ENCODE results near the gene NTNG1. TPM values are rescaled to one million over a fixed set of nuclear protein-coding genes. Genes with fewer than 3 reads are reported as not detected.

Gene NTNG1
- total RNA-seq, 1 donor from 2014 or later, result 2.4 TPM

- FAIRE-seq (no peak), DNase-seq (ENCODE audit: low read depth) (no peak)
- H3K36me3 ChIP-seq (ENCODE audit: control insufficient read depth, insufficient read depth, low read length), result no peaks in the 10 kb centered on the region
- no peak overlapping the region for H3K4me3 ChIP-seq (ENCODE audit: low read depth, low read length)
- H3K27me3 ChIP-seq (ENCODE audit: control insufficient read depth, insufficient read depth, low read length), result no peaks in the 10 kb centered on the region
- TF ChIP-seq CTCF (IDR thresholded peaks at IDR 0.05; ENCODE audit: insufficient read depth, low read length, severe bottlenecking), result no peak
Observed at GRCh38 chr1:107175102-107175909, 34.5 kb downstream of the NTNG1 start.

GRCh38 chr1:107181253-107181969 lies 40.6 kb downstream of the NTNG1 start:
- no peaks in the 10 kb centered on the region for H3K27me3 ChIP-seq (ENCODE audit: control insufficient read depth, insufficient read depth, low read length)
- H3K4me3 ChIP-seq (ENCODE audit: low read depth, low read length), result no peak overlapping the region
- DNase-seq (ENCODE audit: low read depth) (no peak), FAIRE-seq (no peak)
- no peak for TF ChIP-seq CTCF (IDR thresholded peaks at IDR 0.05; ENCODE audit: insufficient read depth, low read length, severe bottlenecking)
- H3K36me3 ChIP-seq (ENCODE audit: control insufficient read depth, insufficient read depth, low read length), result no peaks in the 10 kb centered on the region

- no peak for TF ChIP-seq CTCF (IDR thresholded peaks at IDR 0.05; ENCODE audit: insufficient read depth, low read length, severe bottlenecking)
- Histone ChIP-seq H3K4me3 (ENCODE audit: low read depth, low read length) (no peak overlapping the region), H3K27me3 (ENCODE audit: control insufficient read depth, insufficient read depth, low read length) (no peaks in the 10 kb centered on the region), H3K36me3 (ENCODE audit: control insufficient read depth, insufficient read depth, low read length) (no peaks in the 10 kb centered on the region)
- FAIRE-seq (no peak), DNase-seq (ENCODE audit: low read depth) (peak; percentile 24)
Observed at GRCh38 chr1:107183011-107183410, 42.2 kb downstream of the NTNG1 start.

GRCh38 chr1:107184888-107185287 lies 44.0 kb downstream of the NTNG1 start:
- H3K27me3 ChIP-seq (ENCODE audit: control insufficient read depth, insufficient read depth, low read length), result no peaks in the 10 kb centered on the region
- H3K36me3 ChIP-seq (ENCODE audit: control insufficient read depth, insufficient read depth, low read length), result no peaks in the 10 kb centered on the region
- no peak for TF ChIP-seq CTCF (IDR thresholded peaks at IDR 0.05; ENCODE audit: insufficient read depth, low read length, severe bottlenecking)
- no peak for DNase-seq (ENCODE audit: low read depth)
- peak; percentile 90 for FAIRE-seq
- no peak overlapping the region for H3K4me3 ChIP-seq (ENCODE audit: low read depth, low read length)

GRCh38 chr1:107187399-107187798 lies 46.6 kb downstream of the NTNG1 start:
- TF ChIP-seq CTCF (IDR thresholded peaks at IDR 0.05; ENCODE audit: insufficient read depth, low read length, severe bottlenecking), result no peak
- DNase-seq (ENCODE audit: low read depth), result no peak
- Histone ChIP-seq H3K4me3 (ENCODE audit: low read depth, low read length) (no peak overlapping the region), H3K36me3 (ENCODE audit: control insufficient read depth, insufficient read depth, low read length) (no peaks in the 10 kb centered on the region), H3K27me3 (ENCODE audit: control insufficient read depth, insufficient read depth, low read length) (no peaks in the 10 kb centered on the region)
- no peak for FAIRE-seq

Measured in bronchial epithelial cell (primary cell).